HL-60 (cell line): ENCODE data around the gene CLSTN2.

ENCODE experiments used
- DNase-seq, 2 experiments: peaks; one replicate each; pipeline ENCODE4 v3.0.0-alpha.2; 2010 to 2020; ENCODE audit warnings: low read depth in 1 of 2, low spot score in 1 of 2
- H3K27ac ChIP-seq: fragments of 250-450 bp; sonication (Bioruptor Pico); replicated peaks from 2 replicates; pipeline ENCODE4 v1.5.1; 2020; ENCODE audit warnings: mild to moderate bottlenecking, moderate library complexity
- H3K27me3 ChIP-seq: fragments of 250-450 bp; sonication (Bioruptor Pico); 2 replicates; pipeline ENCODE4 v1.5.1; 2021; ENCODE audit warnings: mild to moderate bottlenecking, moderate library complexity; ENCODE audit not compliant: insufficient read depth, poor library complexity, severe bottlenecking
- H3K4me3 ChIP-seq: replicated peaks from 2 replicates; pipeline ENCODE4 v1.5.1; 2011; ENCODE audit warnings: mild to moderate bottlenecking, control low read depth, low read length; ENCODE audit not compliant: insufficient read depth
- CTCF ChIP-seq: IDR thresholded peaks from one replicate; pipeline ENCODE4 v1.5.1; 2011; ENCODE audit warnings: low read length, control low read depth, inconsistent platforms; ENCODE audit not compliant: insufficient read depth
- GABPA ChIP-seq: IDR thresholded peaks from 2 replicates; pipeline ENCODE4 v1.6.1; 2012; ENCODE audit warnings: low read depth
- POLR2AphosphoS5 ChIP-seq: IDR thresholded peaks from 2 replicates; pipeline ENCODE4 v1.6.1; 2012; ENCODE audit warnings: low read depth
- REST ChIP-seq: IDR thresholded peaks from 2 replicates; pipeline ENCODE4 v1.6.1; 2012; ENCODE audit warnings: low read depth; ENCODE audit not compliant: insufficient replicate concordance
- SPI1 ChIP-seq: IDR thresholded peaks from 2 replicates; pipeline ENCODE4 v1.6.1; 2012; ENCODE audit warnings: low read depth, mild to moderate bottlenecking, borderline replicate concordance

Gene CLSTN2

GRCh38 chr3:140546649-140547048 lies 611.7 kb downstream of the CLSTN2 start:
- no peak for DNase-seq
- Histone ChIP-seq H3K27me3 (no peaks in the 10 kb centered on the region), H3K4me3 (no peak overlapping the region), H3K27ac (no peak overlapping the region)
- TF ChIP-seq POLR2AphosphoS5, result no peak
- no peak for TF ChIP-seq CTCF
- TF ChIP-seq GABPA, result no peak
- no peak for TF ChIP-seq REST

- no peak for DNase-seq
- Histone ChIP-seq H3K27me3 (no peaks in the 10 kb centered on the region), H3K27ac (no peak overlapping the region), H3K4me3 (no peak overlapping the region)
- no peak for TF ChIP-seq SPI1
- no peak for TF ChIP-seq POLR2AphosphoS5
- TF ChIP-seq GABPA, result no peak
- TF ChIP-seq REST, result no peak
- no peak for TF ChIP-seq CTCF
These were observed 617.4 kb downstream of the CLSTN2 start for GRCh38 chr3:140552403-140552802.

- no peak overlapping the region for H3K4me3 ChIP-seq
- no peak overlapping the region for H3K27ac ChIP-seq
- TF ChIP-seq GABPA, result no peak
- TF ChIP-seq CTCF, result no peak
- TF ChIP-seq POLR2AphosphoS5, result no peak
- TF ChIP-seq SPI1, result no peak
- TF ChIP-seq REST, result no peak
- H3K27me3 ChIP-seq, result no peaks in the 10 kb centered on the region
- no peak for DNase-seq
These were observed 617.9 kb downstream of the CLSTN2 start for GRCh38 chr3:140552898-140553297.
